Measurements from ENCODE around the gene ICOSLG. TPM values are rescaled to one million over a fixed set of nuclear protein-coding genes. Genes with fewer than 3 reads are reported as not detected.

ICOSLG gene
- total and polyA plus RNA-seq, 4 donors = 1.6 to 4.0 (median 2.7) TPM

DNA sequence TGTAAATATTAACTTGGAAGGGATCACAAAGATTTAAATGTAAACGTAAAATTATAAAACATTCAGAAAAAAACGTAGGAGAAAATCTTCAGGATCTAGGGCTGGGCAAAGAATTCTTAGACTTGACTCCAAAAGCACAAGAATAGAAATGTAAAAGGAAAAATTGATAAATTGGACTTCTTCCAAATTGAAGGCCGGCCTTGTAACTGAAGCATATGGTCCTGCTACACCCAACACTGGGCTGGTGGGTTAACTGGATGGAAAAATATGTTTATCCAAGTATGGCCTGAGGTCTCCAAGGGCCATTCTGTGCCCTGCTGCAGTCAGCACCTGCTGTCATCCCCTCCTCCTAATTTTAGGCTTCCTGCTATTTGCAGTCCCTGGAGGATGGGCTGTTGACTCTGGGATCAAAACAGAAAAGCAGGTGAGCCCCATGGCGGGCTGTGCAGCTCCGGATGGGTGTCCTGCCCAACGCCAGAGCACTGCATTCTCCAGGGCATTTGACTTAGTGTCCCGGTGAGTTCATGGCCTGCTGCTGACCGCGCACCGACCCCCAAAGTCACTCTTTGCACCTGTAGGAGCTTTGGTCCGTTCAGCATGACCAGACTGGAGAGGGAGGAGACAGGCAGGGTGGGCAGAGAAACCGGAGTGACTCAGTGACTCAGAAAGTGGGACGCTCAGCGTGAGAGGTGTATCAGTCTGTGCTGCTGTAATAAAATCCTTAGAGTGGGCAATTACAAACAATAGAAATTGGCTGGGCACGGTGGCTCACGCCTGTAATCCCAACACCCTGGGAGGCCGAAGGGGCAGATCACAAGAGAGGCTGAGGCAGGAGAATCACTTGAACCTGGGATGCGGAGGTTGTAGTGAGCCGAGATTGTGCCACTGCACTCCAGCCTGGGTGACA, 38.9 kb upstream of the ICOSLG start:
- no peak for ATAC-seq (ENCODE audit: insufficient read depth, low FRiP score)
- Histone ChIP-seq H3K36me3 (ENCODE audit: control insufficient read depth in 4 of 4, insufficient read depth in 4 of 4, low read length in 4 of 4) (no peaks in the 10 kb centered on the region), H3K27ac (ENCODE audit: low read depth in 1 of 2, low read length in 1 of 2) (no peak overlapping the region), H3K9ac (ENCODE audit: insufficient read depth in 1 of 2, low read length in 2 of 2) (no peak overlapping the region), H3K27me3 (ENCODE audit: control insufficient read depth in 3 of 3, insufficient read depth in 3 of 3, low read length in 2 of 3) (no peaks in the 10 kb centered on the region), H3K9me3 (ENCODE audit: control insufficient read depth in 4 of 4, insufficient read depth in 3 of 4, low read length in 3 of 4) (peaks cover 0 to 3% (median 0%) of the 10 kb centered on the region in 4 donors), H3K4me3 (no peak overlapping the region), H3K4me1 (ENCODE audit: control insufficient read depth in 5 of 5, insufficient read depth in 5 of 5, low read length in 5 of 5) (peaks cover 0 to 10% (median 0%) of the 10 kb centered on the region in 5 donors)
- 90 to 91% methylated on average over 19 of the region's 19 CpGs for WGBS, 2 donors
- peak in 1 of 3 donors; percentile 53 for DNase-seq
- TF ChIP-seq, protein P1, sequence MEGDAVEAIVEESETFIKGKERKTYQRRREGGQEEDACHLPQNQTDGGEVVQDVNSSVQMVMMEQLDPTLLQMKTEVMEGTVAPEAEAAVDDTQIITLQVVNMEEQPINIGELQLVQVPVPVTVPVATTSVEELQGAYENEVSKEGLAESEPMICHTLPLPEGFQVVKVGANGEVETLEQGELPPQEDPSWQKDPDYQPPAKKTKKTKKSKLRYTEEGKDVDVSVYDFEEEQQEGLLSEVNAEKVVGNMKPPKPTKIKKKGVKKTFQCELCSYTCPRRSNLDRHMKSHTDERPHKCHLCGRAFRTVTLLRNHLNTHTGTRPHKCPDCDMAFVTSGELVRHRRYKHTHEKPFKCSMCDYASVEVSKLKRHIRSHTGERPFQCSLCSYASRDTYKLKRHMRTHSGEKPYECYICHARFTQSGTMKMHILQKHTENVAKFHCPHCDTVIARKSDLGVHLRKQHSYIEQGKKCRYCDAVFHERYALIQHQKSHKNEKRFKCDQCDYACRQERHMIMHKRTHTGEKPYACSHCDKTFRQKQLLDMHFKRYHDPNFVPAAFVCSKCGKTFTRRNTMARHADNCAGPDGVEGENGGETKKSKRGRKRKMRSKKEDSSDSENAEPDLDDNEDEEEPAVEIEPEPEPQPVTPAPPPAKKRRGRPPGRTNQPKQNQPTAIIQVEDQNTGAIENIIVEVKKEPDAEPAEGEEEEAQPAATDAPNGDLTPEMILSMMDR (IDR thresholded peaks at IDR 0.05; ENCODE audit: control extremely low read depth, extremely low read depth) = no peak

DNA sequence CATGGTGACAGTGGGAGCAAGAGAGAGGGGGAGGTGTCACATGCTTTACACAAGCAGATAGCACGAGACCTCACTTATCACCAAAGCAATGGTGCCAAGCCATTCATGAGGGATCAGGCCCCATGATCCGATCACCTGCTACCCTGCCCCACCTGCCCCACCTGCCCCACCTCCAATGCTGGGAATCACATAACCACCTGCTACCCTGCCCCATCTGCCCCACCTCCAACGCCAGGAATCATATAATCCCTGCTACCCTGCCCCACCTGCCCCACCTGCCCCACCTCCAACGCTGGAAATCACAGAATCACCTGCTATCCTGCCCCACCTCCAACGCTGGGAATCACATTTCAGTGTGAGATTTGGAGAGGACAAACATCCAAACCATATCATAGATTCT, 34.3 kb upstream of the ICOSLG start:
- no peak overlapping the region for H3K27ac ChIP-seq (ENCODE audit: low read depth in 1 of 2, low read length in 1 of 2)
- TF ChIP-seq, protein P1 (IDR thresholded peaks at IDR 0.05; ENCODE audit: control extremely low read depth, extremely low read depth) = no peak
- no peak overlapping the region for H3K4me3 ChIP-seq
- no peaks in the 10 kb centered on the region for H3K36me3 ChIP-seq (ENCODE audit: control insufficient read depth in 4 of 4, insufficient read depth in 4 of 4, low read length in 4 of 4)
- peaks cover 0 to 3% (median 0%) of the 10 kb centered on the region in 4 donors for H3K9me3 ChIP-seq (ENCODE audit: control insufficient read depth in 4 of 4, insufficient read depth in 3 of 4, low read length in 3 of 4)
- ATAC-seq (ENCODE audit: insufficient read depth, low FRiP score) = no peak
- WGBS, 2 donors = 74 to 88% methylated on average over 5 of the region's 5 CpGs
- no peak for DNase-seq
- H3K9ac ChIP-seq (ENCODE audit: insufficient read depth in 1 of 2, low read length in 2 of 2) = no peak overlapping the region
- no peaks in the 10 kb centered on the region for H3K27me3 ChIP-seq (ENCODE audit: control insufficient read depth in 3 of 3, insufficient read depth in 3 of 3, low read length in 2 of 3)
- no peaks in the 10 kb centered on the region for H3K4me1 ChIP-seq (ENCODE audit: control insufficient read depth in 5 of 5, insufficient read depth in 5 of 5, low read length in 5 of 5)

DNA sequence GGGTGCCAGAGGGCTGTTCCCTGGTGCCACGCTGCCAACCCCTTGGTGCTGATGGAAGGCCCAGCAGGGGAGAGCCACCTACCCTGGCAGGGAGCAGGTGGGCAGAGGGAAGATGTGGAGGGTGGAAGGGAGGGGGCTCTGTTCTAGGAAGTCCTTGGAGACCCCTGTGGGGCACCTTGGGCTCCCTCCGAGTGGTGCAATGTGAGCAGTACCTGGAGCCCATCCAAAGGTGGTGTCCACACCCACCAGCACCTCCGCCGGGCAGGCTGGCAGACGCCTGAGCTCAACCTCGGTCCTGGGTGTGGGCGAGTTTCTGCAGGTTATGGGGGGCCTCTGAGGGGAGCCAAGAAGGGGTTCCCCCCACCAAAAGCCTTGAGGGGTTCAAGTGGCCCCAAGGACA, 32.3 kb upstream of the ICOSLG start:
- no peaks in the 10 kb centered on the region for H3K4me1 ChIP-seq (ENCODE audit: control insufficient read depth in 5 of 5, insufficient read depth in 5 of 5, low read length in 5 of 5)
- no peak overlapping the region for H3K4me3 ChIP-seq
- TF ChIP-seq, protein P1 (IDR thresholded peaks at IDR 0.05; ENCODE audit: control extremely low read depth, extremely low read depth) = no peak
- no peaks in the 10 kb centered on the region for H3K27me3 ChIP-seq (ENCODE audit: control insufficient read depth in 3 of 3, insufficient read depth in 3 of 3, low read length in 2 of 3)
- ATAC-seq (ENCODE audit: insufficient read depth, low FRiP score) (no peak), DNase-seq (no peak)
- no peaks in the 10 kb centered on the region for H3K36me3 ChIP-seq (ENCODE audit: control insufficient read depth in 4 of 4, insufficient read depth in 4 of 4, low read length in 4 of 4)
- no peak overlapping the region for H3K9ac ChIP-seq (ENCODE audit: insufficient read depth in 1 of 2, low read length in 2 of 2)
- H3K27ac ChIP-seq (ENCODE audit: low read depth in 1 of 2, low read length in 1 of 2) = no peak overlapping the region
- peaks cover 0 to 3% (median 0%) of the 10 kb centered on the region in 4 donors for H3K9me3 ChIP-seq (ENCODE audit: control insufficient read depth in 4 of 4, insufficient read depth in 3 of 4, low read length in 3 of 4)
- WGBS, 2 donors = 91 to 95% methylated on average over 7 of the region's 7 CpGs

Data from lung (tissue), 12 donors.